ENCODE measurements around the gene MLPH. TPM values are rescaled to one million over a fixed set of nuclear protein-coding genes. Genes with fewer than 3 reads are reported as not detected.

The MLPH gene
- total RNA-seq, 3 donors from 2014 or later = 15.5 to 242 (median 223) TPM

DNA sequence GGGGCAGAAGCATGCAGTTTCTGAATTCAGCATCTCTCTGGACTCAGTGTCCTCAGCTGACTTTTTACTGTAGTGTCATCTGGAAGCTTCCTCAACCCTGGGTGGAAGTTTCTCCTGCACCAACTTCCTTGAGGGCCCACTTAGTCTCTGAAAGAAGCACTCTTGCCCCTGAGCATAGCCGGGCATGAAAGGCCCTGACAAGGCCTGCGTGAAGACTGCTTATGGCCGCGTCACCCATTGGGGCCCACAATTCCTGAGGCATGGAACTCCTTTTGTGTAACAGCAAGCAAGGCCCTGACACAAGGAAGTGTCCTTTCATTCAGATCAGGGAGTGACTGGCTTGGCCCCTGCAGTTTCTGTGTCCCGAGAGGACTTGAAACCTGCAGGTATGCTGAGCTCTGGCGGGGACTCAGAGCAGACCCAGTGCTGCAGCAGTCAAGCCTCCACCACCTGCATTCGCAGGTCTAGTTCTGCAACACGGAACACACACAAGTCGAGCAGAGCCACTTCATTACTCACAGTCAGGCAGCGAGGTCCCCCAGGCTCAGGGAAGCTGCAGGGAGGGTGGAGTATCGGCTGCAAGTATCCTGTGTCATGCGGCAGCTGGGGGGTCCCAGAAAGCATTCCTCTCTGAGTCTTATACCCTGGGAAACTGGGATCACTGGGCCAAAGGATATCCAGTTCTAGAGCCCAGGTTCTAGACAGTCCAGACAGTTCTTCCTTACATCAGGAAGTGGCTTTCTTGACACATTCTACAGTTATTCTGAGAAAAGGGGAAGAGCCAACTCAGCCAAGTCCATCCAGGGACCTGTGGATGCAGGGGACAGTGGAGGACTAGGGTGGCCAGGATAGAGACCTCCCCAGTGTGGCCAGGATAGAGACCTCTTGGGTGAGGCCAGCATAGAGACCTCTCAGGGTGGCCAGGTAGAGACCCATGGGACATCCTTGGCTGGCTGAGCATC, 43.7 kb downstream of the MLPH start:
- TF ChIP-seq POLR2A (IDR thresholded peaks at IDR 0.05) (no peak), POLR2AphosphoS5 (IDR thresholded peaks at IDR 0.05) (no peak)
- TF ChIP-seq, protein P1, sequence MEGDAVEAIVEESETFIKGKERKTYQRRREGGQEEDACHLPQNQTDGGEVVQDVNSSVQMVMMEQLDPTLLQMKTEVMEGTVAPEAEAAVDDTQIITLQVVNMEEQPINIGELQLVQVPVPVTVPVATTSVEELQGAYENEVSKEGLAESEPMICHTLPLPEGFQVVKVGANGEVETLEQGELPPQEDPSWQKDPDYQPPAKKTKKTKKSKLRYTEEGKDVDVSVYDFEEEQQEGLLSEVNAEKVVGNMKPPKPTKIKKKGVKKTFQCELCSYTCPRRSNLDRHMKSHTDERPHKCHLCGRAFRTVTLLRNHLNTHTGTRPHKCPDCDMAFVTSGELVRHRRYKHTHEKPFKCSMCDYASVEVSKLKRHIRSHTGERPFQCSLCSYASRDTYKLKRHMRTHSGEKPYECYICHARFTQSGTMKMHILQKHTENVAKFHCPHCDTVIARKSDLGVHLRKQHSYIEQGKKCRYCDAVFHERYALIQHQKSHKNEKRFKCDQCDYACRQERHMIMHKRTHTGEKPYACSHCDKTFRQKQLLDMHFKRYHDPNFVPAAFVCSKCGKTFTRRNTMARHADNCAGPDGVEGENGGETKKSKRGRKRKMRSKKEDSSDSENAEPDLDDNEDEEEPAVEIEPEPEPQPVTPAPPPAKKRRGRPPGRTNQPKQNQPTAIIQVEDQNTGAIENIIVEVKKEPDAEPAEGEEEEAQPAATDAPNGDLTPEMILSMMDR (IDR thresholded peaks at IDR 0.05) = no peak
- H3K4me1 ChIP-seq = no peaks in the 10 kb centered on the region
- no peaks in the 10 kb centered on the region for H3K36me3 ChIP-seq
- intact Hi-C loops (cut with DNase I; ENCODE audit: low total_unique reads) = no loop called here
- peak overlapping the region in 1 of 2 donors; percentile 19 for H3K27ac ChIP-seq
- no peaks in the 10 kb centered on the region for H3K27me3 ChIP-seq
- DNase-seq (ENCODE audit: low spot score in 2 of 2) = no peak
- H3K9me3 ChIP-seq = no peaks in the 10 kb centered on the region
- H3K4me3 ChIP-seq = no peak overlapping the region

DNA sequence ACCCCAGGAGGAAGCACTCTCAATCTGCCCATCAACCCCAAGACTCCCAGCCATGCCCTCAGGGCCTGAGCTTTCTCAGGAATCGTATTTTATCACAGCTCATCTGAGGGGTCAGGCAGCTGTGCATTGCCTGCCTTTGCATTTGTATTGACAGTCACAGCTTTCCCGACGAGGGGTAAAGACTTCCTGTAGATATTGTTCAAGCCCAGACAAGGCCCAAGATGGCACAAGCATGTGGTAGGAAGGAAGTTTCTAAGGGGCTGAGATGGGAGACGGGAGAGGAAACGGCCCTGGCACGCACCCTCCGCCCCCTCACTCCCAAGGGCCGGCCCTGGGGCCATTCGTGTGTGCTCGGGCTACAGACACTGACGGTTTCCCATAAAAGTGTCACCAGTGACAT, 45.1 kb downstream of the MLPH start:
- Histone ChIP-seq H3K9me3 (no peaks in the 10 kb centered on the region), H3K4me1 (no peaks in the 10 kb centered on the region), H3K27me3 (no peaks in the 10 kb centered on the region), H3K4me3 (no peak overlapping the region), H3K36me3 (no peaks in the 10 kb centered on the region), H3K27ac (no peak overlapping the region)
- no peak for DNase-seq (ENCODE audit: low spot score in 2 of 2)
- intact Hi-C loops (cut with DNase I; ENCODE audit: low total_unique reads) = no loop called here
- TF ChIP-seq POLR2AphosphoS5 (IDR thresholded peaks at IDR 0.05) (no peak), POLR2A (IDR thresholded peaks at IDR 0.05) (no peak)
- TF ChIP-seq, protein P1 (IDR thresholded peaks at IDR 0.05) = no peak

DNA sequence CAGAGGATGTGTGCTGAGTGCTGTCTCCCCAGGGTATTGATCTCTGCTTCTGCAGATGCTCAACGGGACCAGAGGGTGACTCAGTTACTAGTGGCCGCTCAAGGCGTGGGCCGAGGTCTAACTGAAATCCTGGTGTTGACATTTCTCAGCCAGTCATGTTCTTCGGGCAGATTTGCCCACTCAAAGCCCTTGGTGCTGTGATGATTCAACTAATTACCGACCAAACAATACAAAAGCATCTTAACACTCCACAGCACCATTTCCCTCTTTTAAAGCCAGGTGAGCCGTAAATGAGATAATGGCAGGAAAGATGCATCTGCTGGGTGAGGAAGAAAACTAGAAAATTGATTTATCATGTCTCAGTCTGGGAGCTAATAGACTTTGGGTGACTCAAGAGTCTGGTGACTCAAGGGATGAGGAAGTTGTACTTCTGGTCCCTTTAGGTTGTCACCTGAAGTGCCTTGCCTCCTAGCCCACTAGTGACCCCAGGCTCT, 46.7 kb downstream of the MLPH start:
- H3K4me1 ChIP-seq = no peaks in the 10 kb centered on the region
- H3K27me3 ChIP-seq = no peaks in the 10 kb centered on the region
- intact Hi-C loops (cut with DNase I; ENCODE audit: low total_unique reads) = no loop called here
- DNase-seq (ENCODE audit: low spot score in 2 of 2) = no peak
- TF ChIP-seq POLR2AphosphoS5 (IDR thresholded peaks at IDR 0.05) (no peak), POLR2A (IDR thresholded peaks at IDR 0.05) (no peak)
- TF ChIP-seq, protein P1 (IDR thresholded peaks at IDR 0.05) = no peak
- H3K9me3 ChIP-seq = no peaks in the 10 kb centered on the region
- no peaks in the 10 kb centered on the region for H3K36me3 ChIP-seq
- H3K4me3 ChIP-seq = no peak overlapping the region
- H3K27ac ChIP-seq = no peak overlapping the region

DNA sequence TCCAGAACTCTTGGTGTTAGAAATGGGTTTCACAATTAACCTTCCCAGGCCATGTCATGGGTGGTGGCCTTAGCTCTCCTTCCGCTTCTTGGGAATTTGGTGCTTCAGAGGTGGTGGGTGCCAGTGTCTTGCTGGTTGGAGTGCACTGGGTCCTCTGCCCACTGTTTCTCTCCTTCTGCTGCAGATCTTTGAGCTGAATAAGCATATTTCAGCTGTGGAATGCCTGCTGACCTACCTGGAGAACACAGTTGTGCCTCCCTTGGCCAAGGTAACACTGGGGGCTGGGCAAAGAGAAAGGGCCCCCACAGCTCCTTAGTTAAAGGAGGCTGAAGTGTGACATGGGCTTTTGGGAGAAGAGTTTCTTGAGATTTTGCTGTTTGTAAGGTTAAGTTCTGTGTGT, 47.3 kb downstream of the MLPH start:
- no peaks in the 10 kb centered on the region for H3K4me1 ChIP-seq
- no peaks in the 10 kb centered on the region for H3K9me3 ChIP-seq
- H3K27me3 ChIP-seq = no peaks in the 10 kb centered on the region
- no peak for DNase-seq (ENCODE audit: low spot score in 2 of 2)
- no peaks in the 10 kb centered on the region for H3K36me3 ChIP-seq
- intact Hi-C loops (cut with DNase I; ENCODE audit: low total_unique reads) = no loop called here
- peak overlapping the region in 1 of 2 donors; percentile 19 for H3K27ac ChIP-seq
- TF ChIP-seq, protein P1 (IDR thresholded peaks at IDR 0.05) = no peak
- no peak for TF ChIP-seq POLR2AphosphoS5 (IDR thresholded peaks at IDR 0.05)
- TF ChIP-seq POLR2A (IDR thresholded peaks at IDR 0.05) = no peak
- H3K4me3 ChIP-seq = no peak overlapping the region

Measured in breast epithelium (tissue), 4 donors.